Astrocyte of the spinal cord (primary cell): ENCODE data around the gene RBMXL2.
A peak's percentile ranks its signal among the peaks of the same experiment; 100 is the strongest.

ENCODE experiments used
- DNase-seq: peaks from one replicate; pipeline ENCODE4 v3.0.0; 2011; ENCODE audit warnings: low read depth, low spot score
- H3K4me3 ChIP-seq: 2 replicates; pipeline ENCODE4 v1.5.1; 2011; ENCODE audit warnings: low read depth, mild to moderate bottlenecking, low read length, moderate library complexity
- CTCF ChIP-seq: IDR thresholded peaks from 2 replicates; pipeline ENCODE4 v1.5.1; 2012; ENCODE audit warnings: low read depth, mild to moderate bottlenecking, low read length, inconsistent platforms
- in situ Hi-C: cut with HindIII; loops from 2 replicates; pipeline ENCODE4 v1.10.0; 2017; ENCODE audit warnings: low sequenced_read_pairs

Gene RBMXL2

GRCh38 chr11:7088921-7089320 lies at the start of gene RBMXL2:
Gene RBMXL2 (plus strand): TSS chr11:7088998. CDS start chr11:7089121, 123 bp downstream.
- H3K4me3 ChIP-seq = no peak within 1 kb of the TSS
- in situ Hi-C loops = no loop called here
- no peak for TF ChIP-seq CTCF

DNA sequence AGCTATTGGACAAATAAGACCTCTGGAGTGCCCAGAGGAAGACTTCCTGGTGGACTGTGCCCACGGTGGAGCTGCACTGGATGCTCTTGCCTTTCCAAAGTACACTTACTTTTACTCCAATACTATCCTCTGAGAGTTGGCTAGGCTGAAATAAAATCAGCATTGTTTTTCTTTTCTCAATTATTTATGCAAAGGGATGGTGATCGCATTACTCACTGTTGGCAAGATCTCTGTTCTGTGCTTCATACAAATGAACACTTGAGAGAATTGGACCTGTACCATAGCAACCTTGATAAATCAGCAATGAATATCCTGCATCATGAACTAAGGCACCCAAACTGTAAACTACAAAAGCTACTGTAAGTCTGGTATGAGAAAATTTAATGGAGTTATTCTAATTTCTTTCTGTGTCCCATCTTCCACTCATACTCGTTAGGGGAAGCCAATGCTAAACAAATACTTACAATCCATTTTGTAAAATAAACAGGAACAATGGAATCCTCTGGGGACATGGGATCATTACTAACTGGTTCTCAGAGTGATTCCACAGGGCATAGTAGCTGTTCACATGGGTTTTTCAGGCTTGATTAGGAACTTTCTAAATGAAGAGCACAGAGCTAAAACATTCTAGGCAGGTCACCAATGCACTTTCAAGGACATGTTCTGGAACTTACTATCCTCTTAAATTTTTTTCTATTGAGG lies 42.2 kb upstream of the RBMXL2 start:
- TF ChIP-seq CTCF = no peak
- in situ Hi-C loops = no loop called here
- peak; percentile 65 for DNase-seq
- no peak overlapping the region for H3K4me3 ChIP-seq

More at GRCh38 chr11:7088921-7089320, at the start of gene RBMXL2:
- no peak for DNase-seq

DNA sequence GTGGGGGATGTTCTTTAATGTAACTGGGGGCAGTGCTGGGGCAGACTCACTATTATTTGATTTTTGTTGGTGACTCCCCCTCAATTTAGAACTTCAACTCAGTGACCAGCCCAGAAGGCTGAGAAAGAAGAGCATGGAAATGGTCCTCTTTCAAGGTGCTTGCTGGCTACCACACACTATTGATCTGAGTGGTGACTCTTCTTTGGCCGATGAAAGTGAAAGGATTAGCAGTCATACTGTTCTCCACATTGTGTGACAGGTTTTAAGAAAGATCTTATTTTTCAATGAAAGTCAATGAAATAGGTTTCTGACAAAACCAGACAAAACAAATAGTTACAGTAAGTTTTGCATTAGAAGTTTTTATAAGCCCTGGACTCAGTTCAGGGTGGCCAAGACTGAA lies 38.6 kb upstream of the RBMXL2 start:
- no peak for TF ChIP-seq CTCF
- H3K4me3 ChIP-seq = no peak overlapping the region
- in situ Hi-C loops = no loop called here
- DNase-seq = no peak

GRCh38 chr11:7056828-7057513 lies 31.8 kb upstream of the RBMXL2 start:
- in situ Hi-C loops = no loop called here
- DNase-seq = no peak
- H3K4me3 ChIP-seq = no peak overlapping the region
- no peak for TF ChIP-seq CTCF

DNA sequence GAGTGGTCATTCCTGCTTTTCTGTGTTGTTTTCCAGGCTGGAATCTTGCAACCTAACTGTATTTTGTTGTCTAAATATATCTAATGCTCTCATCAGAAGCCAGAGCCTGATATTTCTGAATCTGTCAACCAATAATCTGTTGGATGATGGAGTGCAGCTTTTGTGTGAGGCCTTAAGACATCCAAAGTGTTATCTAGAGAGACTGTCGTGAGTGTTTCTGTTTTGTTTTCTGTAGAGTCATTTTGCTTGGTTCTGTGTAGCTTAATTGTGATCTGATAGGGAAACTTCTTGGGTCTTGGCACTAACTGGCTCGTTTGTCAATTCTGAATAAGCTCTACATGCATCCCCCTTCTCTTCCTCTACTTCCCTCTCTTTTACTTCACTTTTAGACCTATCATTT lies 31.2 kb upstream of the RBMXL2 start:
- TF ChIP-seq CTCF = no peak
- H3K4me3 ChIP-seq = no peak overlapping the region
- in situ Hi-C loops = no loop called here
- DNase-seq = no peak

GRCh38 chr11:7060868-7061267 lies 27.9 kb upstream of the RBMXL2 start:
- DNase-seq = peak; percentile 40
- no peak for TF ChIP-seq CTCF
- in situ Hi-C loops = no loop called here
- no peak overlapping the region for H3K4me3 ChIP-seq
